ENCODE results near the gene DTNA.

- TF ChIP-seq EZH2 (IDR thresholded peaks at IDR 0.05; ENCODE audit: borderline replicate concordance, low read depth, low read length, severe bottlenecking): no peak
- peak; percentile 71 for TF ChIP-seq CTCF (IDR thresholded peaks at IDR 0.05; ENCODE audit: borderline replicate concordance, extremely low read depth, low read length, poor library complexity, severe bottlenecking)
Observed at GRCh38 chr18:34867520-34867919, 157.4 kb downstream of the DTNA start.

Data from DND-41 (cell line).